Lower leg skin (tissue), 3 donors: ENCODE results near the gene SCRN2.

ENCODE experiments used
- CTCF ChIP-seq, 3 donors: fragments of 450-650 bp; IDR thresholded peaks; one replicate each; pipeline ENCODE4 v1.5.1; 2016; ENCODE audit warnings: antibody characterized with exemption in 3 of 3, mild to moderate bottlenecking in 3 of 3, moderate library complexity in 2 of 3
- POLR2A ChIP-seq, 2 donors: fragments of 450-650 bp; IDR thresholded peaks; one replicate each; pipeline ENCODE4 v1.6.1; 2016 to 2017; ENCODE audit warnings: antibody characterized with exemption in 2 of 2, mild to moderate bottlenecking in 1 of 2, moderate library complexity in 1 of 2

DNA sequence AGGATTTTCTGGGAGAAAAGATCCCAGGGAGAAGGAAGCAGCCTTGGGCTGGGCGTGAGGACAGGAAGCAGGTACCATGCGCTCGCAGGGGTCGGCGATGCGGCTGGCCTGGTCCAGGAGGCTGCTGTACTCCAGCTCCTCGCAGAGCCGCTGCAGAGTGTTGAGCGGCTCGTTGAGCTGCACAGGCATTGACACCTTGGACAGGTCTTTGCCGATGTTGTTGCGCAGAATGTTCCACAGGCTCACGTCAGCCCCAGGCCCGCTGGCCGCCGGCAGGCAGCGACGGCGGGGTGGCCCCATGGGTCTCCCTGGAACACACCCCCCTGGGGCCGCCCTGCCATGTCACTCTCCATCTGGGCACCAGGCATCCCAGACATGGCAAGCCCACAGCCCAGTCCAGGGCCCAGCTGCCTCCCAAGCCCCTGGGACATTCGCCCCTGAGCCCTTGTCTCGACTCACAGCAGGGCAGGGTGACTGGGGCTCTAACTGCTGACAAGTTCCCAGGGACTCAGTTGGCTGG lies 27.5 kb downstream of the SCRN2 start:
- TF ChIP-seq CTCF (IDR thresholded peaks at IDR 0.05) (no peak), POLR2A (IDR thresholded peaks at IDR 0.05) (no peak)
